Right forelimb (tissue), 1 donor: ENCODE measurements around the gene COL20A1.

Experiments
- DNase-seq: peaks from one replicate; pipeline ENCODE4 v3.0.0-alpha.2; 2018

The COL20A1 gene

DNA sequence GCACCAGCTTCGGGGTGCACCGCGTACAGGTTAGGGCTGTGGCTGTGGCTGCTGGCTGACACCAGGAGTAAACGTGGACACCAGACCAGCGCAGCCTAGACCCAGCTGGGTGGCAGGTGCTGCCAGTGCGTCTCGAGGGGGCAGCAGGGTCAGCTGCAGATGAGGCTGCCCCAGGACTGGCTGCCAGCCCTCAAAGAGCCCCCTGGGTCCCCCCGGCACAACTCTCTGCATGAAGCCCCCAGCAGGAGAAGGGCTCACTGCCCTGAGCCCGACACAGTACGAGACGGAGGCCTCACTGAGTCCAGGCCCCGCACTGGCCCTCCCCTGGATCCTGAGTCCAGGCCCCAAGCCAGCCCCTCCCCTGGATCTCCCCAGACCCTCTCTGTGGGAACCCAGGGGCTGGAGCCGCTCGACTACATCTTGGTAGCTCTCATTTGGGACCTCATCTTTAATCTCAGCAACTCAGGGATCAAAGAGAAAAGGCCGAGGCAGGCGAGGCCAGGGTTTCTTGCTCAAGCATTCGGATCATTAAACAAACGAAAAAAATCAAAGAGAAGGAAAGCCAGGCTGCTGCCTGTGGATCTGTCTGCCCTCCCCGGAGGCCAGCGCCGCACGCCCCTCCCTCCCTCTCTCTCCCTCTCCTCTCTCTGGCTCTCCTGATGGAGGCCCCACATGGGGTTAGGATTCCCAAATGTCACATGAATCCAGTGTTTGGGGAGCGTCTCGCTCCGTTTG lies 31.8 kb upstream of the COL20A1 start:
- DNase-seq, result no peak

DNA sequence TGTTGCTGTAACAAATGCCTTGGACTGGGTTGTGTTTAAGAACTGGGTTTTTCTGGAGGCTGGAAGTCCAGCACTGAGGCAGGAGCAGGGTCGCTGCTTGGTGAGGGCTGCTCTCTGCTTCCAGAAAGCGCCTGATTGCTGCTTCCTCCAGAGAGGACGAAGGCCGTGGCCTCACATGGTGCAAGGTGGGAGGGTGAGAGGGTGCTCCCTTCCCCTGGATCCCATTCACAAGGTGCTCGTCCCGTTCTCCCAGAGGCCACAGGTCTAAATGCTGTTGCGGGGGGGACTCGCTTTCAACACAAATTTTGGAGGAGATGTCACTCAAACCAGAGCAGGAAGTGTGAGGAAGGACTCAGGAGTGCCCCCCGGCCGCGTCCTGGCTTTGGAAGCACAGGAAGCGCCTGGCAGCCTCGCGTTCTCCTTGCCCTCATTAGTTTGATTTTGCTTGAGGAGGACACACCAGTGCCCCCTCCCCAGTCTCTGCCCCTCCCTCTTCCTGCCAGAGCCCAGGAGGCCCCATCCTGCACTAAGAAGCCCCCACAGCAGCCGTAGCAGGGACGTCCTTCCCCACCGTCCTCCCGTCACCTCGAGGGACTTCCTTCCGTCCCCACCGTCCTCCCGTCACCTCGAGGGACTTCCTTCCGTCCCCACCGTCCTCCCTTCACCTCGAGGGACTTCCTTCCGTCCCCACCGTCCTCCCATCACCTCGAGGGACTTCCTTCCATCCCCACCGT lies 31.0 kb upstream of the COL20A1 start:
- no peak for DNase-seq

- no peak for DNase-seq
Measured at GRCh38 chr20:63262836-63263235, 30.1 kb upstream of the COL20A1 start.

GRCh38 chr20:63264000-63264399 lies 29.0 kb upstream of the COL20A1 start:
- DNase-seq, result no peak

- DNase-seq, result no peak
Measured at GRCh38 chr20:63264519-63264918, 28.5 kb upstream of the COL20A1 start.

DNA sequence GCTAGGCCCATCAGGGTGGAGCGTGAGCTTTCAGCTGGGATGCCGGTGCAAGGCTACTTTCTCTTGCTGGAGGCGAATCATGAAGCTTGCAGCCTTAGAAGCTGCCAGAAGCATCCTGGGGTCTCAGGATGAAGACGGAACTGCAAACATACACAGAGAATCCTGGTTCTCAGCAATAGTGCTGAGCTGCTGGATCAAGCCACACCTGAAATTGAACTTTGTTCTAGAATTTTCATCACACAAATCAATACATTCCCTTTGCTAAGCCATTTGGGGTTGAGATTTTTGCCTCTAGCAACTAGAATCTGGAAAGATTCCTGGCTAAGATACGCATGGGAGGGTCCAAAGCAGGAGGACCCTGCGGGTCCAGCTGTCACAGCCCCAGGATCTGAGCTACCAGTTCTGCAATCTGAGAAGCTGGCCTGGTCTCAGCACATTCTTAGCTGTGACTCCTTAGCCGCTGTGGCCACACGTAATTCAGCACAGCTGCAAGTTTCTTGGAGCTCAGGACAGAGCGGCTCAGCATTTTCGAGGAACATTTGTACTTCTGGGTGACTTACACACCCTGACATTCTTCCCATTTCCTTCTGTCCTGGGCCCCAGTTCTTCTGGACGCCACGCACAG lies 27.0 kb upstream of the COL20A1 start:
- no peak for DNase-seq

GRCh38 chr20:63267691-63268090 lies 25.3 kb upstream of the COL20A1 start:
- DNase-seq, result no peak

DNA sequence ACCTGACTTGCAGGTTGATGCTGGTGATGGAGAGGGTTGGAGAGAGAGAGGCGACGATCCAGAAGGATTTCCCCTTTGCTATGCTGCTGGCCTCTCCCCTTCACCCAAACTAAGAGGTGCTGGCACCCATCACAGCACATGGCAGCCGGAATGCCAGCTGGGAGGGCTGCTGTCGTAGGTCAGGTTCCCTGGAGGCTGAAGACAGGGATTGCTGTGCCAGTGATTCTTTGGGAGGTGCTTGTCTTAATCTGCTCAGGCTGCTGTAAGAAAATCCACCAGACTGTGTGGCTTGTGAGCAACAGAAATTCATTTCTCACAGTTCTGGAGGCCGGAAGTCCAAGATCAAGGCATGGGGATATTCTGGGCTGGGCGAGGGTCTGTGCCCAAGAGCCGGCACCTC lies 24.7 kb upstream of the COL20A1 start:
- no peak for DNase-seq

DNA sequence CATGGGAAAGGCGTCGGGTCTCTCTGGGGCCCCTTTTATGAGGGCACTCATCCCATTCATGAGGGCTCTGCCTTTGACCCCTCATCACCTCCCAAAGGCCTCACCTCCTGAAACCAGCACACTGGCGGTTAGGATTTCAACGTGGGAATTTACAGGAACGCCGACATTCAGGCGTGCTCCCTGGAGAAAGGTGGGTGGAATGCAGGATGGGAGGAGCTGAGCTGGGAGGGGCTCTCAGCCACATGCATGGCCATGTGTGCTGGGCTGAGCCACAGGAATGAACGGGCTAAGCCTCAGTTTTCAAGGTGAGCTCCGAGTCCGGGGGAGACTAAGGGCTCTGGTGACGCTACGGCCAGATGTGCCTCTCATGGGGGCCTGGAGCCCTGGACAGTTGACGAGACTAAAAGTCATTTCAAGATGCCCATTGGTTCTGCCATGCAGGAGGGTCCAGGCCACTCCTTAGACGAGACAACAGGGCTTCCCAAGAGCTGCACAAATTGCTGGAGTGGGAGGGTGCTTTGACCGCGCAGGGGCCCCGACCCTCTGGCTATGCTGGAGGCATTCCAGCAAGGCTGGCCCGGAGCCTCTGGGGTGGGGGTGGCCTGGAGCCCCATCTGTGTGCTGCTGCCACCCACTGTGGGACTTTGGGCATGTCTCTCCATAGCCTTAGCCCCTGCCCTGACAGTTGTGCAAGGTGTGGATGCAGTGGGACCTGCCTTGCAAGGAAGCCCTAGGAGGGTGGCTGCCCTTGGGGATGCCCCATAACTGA lies 24.1 kb upstream of the COL20A1 start:
- DNase-seq, result no peak

- no peak for DNase-seq
Measured at GRCh38 chr20:63269724-63270123, 23.3 kb upstream of the COL20A1 start.

- DNase-seq, result no peak
Measured at GRCh38 chr20:63270606-63271325, 22.2 kb upstream of the COL20A1 start.

DNA sequence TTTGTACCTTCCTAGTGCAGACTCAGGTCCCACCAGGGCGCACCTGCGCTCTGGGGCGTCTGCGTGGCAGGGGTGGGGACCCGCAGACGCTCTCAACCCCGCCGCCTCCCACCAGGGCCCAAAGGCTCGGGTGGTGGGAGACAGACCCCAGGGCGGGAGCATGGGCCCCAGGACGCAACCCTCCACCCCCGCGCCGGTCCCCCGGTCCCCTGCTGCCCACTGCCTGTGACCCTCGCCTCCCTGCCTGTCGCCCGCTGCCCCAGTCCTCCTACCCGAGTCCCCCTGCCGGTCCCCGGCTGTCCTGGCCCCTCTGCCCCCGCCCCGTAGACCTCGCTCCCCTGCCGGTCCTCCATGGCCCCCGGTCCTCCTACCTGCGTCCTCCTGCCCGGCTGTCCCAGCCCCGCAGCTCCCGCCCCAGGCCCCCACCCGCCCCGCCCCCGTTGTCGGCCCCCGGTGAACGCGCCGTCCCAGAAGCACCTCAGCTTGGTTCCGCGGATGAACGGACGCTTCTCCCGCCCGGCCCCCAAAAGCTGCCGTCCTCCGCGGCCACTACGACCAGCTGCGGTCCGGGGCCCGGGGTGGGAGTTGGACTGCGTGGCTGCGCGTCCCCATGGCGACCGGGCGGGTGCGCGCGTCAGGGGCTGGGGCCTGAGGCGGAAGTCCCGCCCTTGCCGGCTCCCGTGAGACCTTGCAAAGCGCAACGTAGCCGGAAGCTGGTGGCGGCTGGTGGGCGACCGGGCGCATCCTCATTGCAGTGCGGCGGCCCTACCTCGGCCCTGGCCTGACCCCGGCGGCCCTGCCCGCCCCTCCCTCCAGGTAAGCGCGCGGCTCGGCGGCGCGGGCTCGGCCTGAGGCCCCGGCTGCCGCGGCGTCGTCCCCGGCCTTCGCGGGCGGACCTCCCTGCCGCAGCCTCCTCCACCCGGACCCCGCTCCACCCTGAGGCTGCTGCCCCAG lies 20.6 kb upstream of the COL20A1 start, which contains the start of gene ARFGAP1:
TSS of gene ARFGAP1 (plus strand) at position 709 of the 954 bp plus-strand sequence. CDS start 2,768 bp downstream, outside the sequence.
- DNase-seq, result peak; percentile 96

- no peak for DNase-seq
Measured at GRCh38 chr20:63273059-63273579, 19.9 kb upstream of the COL20A1 start.

- DNase-seq, result no peak
Measured at GRCh38 chr20:63273635-63274380, 19.2 kb upstream of the COL20A1 start.

- DNase-seq, result no peak
Measured at GRCh38 chr20:63274381-63275228, 18.4 kb upstream of the COL20A1 start.

DNA sequence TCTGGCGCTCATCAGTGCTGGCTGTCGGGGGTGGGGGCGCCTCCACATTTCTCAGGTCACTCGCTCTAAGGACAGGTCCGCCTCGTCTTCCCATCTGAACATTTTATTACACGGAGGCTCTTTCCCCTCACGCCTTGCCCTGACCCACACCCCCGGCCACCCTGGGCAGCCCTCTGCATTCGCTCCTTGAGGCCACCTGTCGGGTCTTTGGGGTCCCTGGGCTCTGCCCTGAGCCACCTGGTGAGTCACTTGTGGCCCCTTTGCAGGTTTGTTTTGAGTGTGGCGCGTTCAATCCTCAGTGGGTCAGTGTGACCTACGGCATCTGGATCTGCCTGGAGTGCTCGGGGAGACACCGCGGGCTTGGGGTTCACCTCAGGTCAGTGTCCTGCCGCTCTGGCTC lies 17.2 kb upstream of the COL20A1 start:
- DNase-seq, result no peak

DNA sequence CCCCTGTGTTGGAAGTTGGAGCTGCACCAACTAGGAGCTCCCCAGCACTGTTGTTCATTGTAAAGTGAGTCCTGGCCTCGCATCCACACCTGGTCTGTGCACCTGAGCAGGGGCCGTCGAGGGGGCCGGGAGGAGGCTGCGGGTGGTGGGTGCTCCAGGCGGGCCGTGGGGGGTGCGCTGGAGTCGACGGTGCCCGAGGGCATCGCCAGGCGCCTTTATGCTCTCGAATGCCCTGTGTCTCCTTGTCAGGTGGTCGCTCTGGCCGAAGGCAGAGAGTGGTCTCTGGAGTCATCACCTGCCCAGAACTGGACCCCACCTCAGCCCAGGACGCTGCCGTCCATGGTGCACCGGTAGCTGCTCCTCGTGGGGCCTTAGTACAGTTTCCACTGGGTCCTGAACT lies 16.0 kb upstream of the COL20A1 start:
- no peak for DNase-seq

DNA sequence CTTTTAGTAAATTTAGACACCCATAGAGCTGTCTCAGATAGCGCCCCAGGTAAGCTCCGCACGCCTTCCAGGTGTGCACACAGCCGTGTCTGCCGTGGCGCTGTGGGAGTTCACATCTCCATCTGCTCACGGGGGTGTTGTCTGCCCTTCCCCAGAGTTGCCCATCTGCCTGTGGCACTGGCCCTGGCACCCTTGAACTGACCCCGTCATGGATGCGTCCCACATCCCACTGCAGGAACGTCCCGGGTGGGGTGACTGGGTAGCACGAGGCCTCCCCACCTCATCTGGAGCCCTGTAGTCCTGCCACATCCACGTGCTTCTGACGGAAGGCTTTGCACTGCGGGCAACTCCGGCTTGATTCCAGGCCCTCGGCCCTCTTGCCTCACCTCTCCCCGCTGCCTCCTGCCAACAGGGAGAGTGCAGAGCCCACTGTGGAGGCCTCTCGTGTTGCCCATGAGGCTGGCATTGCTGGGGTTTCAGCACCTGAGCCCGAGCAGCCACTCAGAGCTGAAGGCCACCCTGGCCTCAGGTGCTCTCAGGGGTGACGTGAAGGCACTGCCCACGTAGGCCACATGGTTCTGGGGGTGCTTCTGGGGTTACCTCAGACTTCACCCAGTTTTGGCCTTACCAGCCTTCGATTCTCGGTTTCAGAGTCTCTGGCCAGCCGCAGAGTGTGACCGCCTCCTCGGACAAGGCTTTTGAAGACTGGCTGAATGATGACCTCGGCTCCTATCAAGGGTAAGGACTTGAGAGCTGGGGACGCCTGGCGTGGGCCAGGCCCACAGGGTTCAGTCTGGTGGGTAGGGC lies 15.3 kb upstream of the COL20A1 start:
- no peak for DNase-seq
